GM21529 (cell line): ENCODE measurements around the gene ZBTB21.

Experiments
- ATAC-seq: cut with Tn5 transposase; IDR thresholded peaks from one replicate; pipeline ENCODE4 v1.9.1; 2021; ENCODE audit not compliant: unreplicated experiment

ZBTB21 gene

GRCh38 chr21:42021371-42022090 lies 11.4 kb upstream of the ZBTB21 start:
- no peak for ATAC-seq

- no peak for ATAC-seq
Observed at GRCh38 chr21:42019706-42020105, 9.5 kb upstream of the ZBTB21 start.

DNA sequence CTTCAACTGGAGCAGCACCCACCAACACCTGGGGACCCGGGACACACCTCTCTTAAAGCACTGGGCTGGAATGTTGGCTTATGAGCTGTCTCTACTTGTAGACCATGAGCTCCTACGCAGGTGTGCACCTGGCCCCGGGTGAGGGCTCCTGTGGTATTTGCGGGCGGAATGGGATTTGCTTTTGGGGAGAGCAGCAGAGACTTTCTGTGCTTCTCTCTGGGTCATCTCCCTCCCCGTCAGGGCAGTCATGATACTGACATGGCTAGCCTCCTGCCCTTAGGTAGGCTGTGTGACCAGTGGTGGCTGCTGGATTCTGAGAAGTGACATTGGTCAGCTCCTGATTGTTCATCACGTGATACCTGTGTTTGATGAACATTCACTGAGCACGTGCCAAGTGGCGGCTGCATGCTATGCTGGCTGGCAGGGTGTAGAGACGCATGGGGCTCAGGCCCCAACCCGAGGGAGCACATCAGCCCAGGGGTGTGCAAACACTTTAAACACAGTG lies 9.0 kb upstream of the ZBTB21 start:
- no peak for ATAC-seq

- no peak for ATAC-seq
Observed at GRCh38 chr21:42017022-42017421, 6.9 kb upstream of the ZBTB21 start.

GRCh38 chr21:42016364-42016985 lies 6.3 kb upstream of the ZBTB21 start:
- no peak for ATAC-seq

DNA sequence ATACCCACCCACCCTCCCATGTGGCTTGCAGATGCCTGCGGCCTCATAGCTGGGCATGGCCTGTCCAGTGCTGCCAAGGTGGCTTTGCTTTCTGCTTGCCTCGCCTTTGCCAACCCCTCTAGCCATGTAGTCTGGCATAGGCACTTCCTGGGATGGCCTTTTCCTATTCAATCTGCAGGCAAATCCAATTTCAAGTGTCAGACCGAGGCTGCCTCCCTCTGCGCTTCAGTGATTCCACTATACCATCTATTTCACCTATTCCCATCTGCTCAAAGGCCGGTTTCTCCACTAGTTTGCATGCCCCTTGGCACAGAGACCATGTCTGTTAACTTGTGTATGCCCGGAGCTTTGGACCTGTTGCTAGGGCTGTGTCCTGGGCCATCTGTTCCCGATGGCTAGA lies 3.8 kb upstream of the ZBTB21 start:
- no peak for ATAC-seq

GRCh38 chr21:42013376-42013775 lies 3.2 kb upstream of the ZBTB21 start:
- ATAC-seq: no peak

DNA sequence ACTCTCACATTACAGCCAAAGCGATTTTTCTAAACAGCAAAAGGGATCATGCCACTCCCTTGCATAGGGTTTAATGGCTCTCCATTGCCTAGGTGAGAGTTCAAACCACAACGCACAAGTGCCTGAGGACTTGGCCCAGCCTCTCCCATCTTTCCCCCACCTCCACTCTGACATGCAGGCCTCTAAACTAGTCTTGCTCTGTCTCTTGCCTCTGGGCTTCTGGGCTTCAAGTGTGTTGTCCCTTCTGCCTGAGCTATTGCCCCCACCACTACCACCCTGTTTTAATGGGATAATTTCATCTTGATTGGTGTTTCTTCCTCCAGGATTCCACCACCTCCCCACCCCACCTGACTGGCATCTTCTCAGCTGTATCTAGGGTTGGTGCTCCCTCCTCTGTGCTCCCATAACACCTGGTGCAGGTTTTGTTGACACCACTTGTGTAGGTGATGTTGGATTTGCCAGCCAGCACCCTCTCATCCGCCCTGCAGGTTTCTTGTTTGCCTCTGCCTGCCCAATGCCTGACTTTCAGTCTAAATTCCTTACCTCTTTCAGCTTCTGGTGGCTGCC lies 2.7 kb upstream of the ZBTB21 start:
- no peak for ATAC-seq

DNA sequence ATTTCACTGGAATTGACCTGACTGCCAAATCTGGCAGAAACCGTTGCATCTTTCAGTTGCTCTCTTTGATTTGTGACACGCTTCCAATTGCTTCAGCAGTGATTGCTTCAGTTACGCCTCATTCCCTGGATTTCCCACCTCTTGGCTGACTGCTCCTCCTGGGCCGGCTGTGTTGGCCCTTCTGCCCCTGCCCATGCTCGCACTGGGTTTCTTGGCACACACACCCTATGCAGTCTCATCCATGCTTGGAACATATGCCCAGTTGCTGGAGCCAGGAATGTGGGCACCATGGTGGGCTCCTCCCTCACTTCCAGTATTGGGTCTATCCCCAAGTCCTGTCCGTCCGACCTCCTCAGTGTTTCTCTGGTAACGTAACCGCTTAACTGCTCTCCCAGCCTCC lies 2.2 kb upstream of the ZBTB21 start:
- ATAC-seq: no peak

DNA sequence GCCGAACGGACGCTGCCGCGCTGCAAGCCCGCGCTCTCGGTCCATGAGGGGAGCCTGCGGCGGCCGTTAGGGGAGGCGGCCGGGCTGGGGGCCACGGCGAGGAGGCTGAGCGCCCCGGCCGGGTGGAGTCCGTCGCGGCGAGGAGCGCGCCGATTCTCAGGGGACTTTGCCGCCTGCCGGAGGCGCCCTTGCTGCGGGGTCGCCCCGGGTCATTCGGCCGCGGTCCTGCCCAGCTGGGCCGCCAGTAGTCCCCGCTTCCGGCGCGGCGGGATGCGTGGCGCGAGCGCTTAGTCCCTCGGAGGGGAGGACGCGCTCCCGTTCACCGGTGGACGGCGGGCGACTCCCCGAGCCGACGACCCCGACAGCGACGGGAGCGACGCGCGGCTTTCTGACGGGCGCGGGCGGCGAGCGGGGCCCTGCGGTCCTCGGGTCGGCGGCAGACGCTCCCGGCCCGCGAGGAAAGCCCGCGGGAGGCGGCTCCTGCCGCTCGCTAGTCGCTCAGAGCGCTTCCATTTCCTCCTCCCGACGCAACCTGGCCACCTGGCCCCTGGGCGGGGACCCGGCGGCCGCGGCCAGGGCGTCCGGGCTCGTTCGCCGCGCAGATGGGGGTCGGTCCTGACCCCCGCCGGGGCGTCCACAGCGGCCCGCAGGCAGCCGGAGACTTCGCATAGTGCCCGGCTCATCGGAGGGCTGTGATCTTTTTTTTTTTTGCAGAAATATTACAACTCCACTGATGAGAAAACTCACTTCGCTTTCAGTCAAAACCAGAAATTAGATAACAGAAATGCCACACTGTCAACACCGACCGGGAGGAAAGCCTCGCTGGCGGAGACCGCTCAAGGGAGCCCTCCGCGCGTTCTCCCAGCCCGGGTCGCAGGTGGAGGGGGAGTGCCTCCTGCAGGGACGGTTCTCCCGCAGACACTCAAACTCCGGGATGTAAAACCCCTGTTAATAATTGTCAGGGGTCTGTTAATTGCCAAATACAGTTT lies 641 bp upstream of the ZBTB21 start:
- ATAC-seq: no peak

GRCh38 chr21:42009018-42009830 lies 936 bp downstream of the ZBTB21 start:
- ATAC-seq: peak; percentile 19

- no peak for ATAC-seq
Observed at GRCh38 chr21:42007356-42007940, 2.7 kb downstream of the ZBTB21 start.

- ATAC-seq: no peak
Observed at GRCh38 chr21:42006765-42007164, 3.4 kb downstream of the ZBTB21 start.

- ATAC-seq: no peak
Observed at GRCh38 chr21:42004406-42005199, 5.6 kb downstream of the ZBTB21 start.

DNA sequence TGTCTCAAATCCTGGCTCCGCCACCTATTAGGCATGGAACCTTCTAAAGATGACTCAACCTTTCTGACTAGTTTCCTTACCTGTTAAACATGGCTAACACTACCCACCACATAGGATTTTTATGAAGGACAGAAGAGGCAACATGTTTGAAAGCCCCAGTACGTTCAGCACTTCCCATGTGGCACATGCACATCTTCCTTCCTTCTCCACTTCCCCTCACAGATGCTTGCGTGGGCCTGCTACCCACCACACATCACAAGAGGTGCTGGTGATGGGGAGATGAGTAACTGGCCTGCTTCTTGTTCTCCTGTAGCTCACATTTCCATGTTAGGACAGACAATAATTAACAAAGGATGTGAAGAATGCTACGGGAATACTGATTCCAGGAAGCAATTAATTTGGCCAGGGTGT lies 7.1 kb downstream of the ZBTB21 start:
- ATAC-seq: peak; percentile 22

DNA sequence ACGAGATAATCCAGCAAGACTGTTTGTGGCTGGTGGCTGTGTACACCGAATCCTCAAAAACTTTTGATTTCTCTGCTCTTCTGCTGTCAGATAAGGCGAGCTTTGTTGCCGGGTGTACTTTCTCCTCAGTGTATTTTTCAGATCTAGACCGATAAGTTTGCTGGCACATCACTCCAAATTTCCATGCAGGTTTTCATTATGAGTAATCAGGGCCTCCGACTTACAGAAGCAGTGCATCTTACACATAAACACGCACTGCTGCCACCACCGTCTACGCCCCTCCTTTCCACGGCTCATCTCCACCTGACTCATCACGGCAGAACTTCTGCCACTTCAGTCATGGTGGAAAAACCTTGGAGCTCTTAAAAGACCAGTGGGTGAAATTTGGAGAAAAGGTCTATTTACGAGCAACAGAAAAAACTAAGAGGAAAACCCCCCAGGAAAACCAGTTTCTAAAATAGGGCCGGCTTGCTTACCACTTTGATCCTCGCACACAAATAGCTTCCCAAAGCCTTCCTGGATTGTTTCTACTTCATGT lies 7.7 kb downstream of the ZBTB21 start:
- ATAC-seq: peak; percentile 81

DNA sequence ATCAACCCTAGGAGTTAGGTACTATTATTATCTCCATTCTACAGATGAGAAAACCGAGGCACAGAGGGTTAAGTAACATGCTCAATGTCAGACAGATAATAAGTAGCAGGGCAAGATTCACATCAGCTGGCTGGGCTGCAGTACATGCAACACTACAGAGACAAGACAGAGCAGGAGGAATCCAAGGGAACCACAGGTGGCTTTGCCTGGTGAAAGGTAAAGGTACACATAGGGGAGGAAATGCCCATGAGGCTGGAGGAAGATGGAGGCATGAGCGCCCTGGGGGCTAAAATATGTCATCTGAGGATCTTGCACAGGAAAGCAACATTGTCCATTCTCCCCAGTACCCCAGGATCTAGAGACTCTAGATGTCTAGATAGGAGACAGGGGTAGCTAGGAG lies 8.4 kb downstream of the ZBTB21 start:
- ATAC-seq: no peak

- no peak for ATAC-seq
Observed at GRCh38 chr21:42000908-42001307, 9.3 kb downstream of the ZBTB21 start.

DNA sequence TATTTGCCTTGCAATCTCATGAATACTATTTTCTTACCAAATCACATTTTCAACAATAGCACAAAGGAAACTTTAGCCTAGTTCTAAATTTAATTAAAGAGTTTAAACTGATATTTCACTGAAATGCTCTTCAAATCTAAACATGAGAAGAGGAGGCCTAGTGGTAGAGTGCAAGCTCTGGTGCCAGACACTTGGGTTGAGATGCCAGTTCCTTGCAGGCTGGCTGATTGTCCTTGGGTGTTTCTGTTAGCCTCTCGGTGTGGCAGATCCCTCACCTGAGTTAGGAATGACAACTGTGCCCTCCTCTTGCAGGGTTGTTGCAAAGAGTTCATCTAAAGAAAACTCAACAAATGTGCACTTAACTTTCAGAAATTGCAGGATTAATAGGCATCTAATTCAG lies 12.5 kb downstream of the ZBTB21 start:
- ATAC-seq: no peak
